ENCODE data around the gene PLAC8. TPM values are rescaled to one million over a fixed set of nuclear protein-coding genes. Genes with fewer than 3 reads are reported as not detected.

Gene PLAC8, protein sequence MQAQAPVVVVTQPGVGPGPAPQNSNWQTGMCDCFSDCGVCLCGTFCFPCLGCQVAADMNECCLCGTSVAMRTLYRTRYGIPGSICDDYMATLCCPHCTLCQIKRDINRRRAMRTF
- polyA plus RNA-seq (2012; ENCODE audit: insufficient read length, low read depth): not detected

DNA sequence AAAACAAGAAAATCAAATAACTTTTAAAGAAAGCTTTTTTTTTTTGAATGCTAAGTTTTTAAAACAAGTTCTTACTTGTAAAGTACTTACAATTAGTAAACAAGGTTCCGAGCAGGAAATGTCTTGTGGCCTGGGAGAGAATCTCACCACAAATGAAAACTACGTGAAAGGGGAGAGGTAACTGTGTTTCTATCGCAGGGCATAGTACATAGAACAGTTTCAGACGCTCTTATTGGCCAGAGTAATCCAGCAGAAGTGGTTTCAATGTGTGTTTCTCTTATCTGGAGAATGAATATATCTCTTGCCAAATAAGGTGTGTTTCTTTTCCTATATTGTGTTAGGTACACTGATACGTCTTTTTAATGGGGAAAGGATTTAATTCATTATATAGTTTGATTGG lies at the start of gene PLAC8:
Gene PLAC8, minus strand, starts transcription at position 154 of the 400 bp plus-strand sequence. CDS start 6,808 bp downstream, outside the sequence.
- TF ChIP-seq SIN3A (IDR thresholded peaks at IDR 0.05; ENCODE audit: borderline replicate concordance, insufficient read depth, low read length): no peak
- no peak for TF ChIP-seq FOXP2 (optimal IDR thresholded peaks at IDR 0.05; ENCODE audit: borderline replicate concordance, extremely low read depth, extremely low read length, insufficient read depth)
- TF ChIP-seq TAF1 (IDR thresholded peaks at IDR 0.05; ENCODE audit: borderline replicate concordance, insufficient read depth, low read length): no peak
- TF ChIP-seq, protein P1, sequence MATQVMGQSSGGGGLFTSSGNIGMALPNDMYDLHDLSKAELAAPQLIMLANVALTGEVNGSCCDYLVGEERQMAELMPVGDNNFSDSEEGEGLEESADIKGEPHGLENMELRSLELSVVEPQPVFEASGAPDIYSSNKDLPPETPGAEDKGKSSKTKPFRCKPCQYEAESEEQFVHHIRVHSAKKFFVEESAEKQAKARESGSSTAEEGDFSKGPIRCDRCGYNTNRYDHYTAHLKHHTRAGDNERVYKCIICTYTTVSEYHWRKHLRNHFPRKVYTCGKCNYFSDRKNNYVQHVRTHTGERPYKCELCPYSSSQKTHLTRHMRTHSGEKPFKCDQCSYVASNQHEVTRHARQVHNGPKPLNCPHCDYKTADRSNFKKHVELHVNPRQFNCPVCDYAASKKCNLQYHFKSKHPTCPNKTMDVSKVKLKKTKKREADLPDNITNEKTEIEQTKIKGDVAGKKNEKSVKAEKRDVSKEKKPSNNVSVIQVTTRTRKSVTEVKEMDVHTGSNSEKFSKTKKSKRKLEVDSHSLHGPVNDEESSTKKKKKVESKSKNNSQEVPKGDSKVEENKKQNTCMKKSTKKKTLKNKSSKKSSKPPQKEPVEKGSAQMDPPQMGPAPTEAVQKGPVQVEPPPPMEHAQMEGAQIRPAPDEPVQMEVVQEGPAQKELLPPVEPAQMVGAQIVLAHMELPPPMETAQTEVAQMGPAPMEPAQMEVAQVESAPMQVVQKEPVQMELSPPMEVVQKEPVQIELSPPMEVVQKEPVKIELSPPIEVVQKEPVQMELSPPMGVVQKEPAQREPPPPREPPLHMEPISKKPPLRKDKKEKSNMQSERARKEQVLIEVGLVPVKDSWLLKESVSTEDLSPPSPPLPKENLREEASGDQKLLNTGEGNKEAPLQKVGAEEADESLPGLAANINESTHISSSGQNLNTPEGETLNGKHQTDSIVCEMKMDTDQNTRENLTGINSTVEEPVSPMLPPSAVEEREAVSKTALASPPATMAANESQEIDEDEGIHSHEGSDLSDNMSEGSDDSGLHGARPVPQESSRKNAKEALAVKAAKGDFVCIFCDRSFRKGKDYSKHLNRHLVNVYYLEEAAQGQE (IDR thresholded peaks at IDR 0.05; ENCODE audit: insufficient read depth in 1 of 2, low read depth in 2 of 2, low read length in 2 of 2): no peak
- TF ChIP-seq POLR2AphosphoS5 (IDR thresholded peaks at IDR 0.05; ENCODE audit: low read depth, low read length): no peak

DNA sequence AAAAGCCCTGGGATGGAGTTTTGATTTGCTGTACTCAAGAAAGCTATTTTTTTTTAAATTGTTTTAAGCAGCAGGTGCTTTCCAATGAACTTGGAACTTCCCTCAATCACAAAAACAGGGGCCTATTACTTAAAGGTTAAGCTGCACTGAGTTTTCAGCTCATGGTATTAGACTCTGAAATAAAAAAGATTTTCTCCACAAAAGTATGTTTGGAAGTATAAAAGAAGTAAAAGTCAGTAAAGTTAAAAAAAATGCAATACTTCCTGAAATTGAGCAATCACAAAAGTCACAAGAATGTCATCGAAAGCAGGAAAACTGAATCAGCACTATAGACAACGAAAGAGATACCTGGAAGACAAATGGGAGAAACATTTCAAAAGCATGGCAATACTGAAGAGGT lies 38.9 kb upstream of the PLAC8 start:
- TF ChIP-seq SIN3A (IDR thresholded peaks at IDR 0.05; ENCODE audit: borderline replicate concordance, insufficient read depth, low read length): no peak
- no peak for TF ChIP-seq POLR2AphosphoS5 (IDR thresholded peaks at IDR 0.05; ENCODE audit: low read depth, low read length)

DNA sequence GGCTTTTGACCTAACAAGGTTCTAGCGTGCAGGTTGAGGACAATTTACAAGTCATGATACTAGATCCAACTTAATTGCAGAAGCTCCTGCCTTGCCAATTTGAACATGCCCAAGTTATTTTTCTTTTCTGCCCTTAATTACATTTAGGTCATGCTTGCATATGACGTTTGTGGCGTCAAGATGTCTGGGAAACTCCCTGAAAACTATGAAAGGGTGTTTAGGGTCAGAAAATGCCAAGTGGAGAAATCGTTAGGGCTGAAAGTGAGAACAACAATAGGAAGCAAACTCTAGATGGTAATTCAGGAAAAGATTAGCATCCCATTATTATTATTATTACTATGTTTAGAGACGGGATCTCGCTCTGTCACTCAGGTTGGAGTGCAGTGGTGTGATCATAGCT lies 38.2 kb upstream of the PLAC8 start:
- TF ChIP-seq FOXP2 (optimal IDR thresholded peaks at IDR 0.05; ENCODE audit: borderline replicate concordance, extremely low read depth, extremely low read length, insufficient read depth) (no peak), SIN3A (IDR thresholded peaks at IDR 0.05; ENCODE audit: borderline replicate concordance, insufficient read depth, low read length) (no peak), TAF1 (IDR thresholded peaks at IDR 0.05; ENCODE audit: borderline replicate concordance, insufficient read depth, low read length) (no peak), POLR2AphosphoS5 (IDR thresholded peaks at IDR 0.05; ENCODE audit: low read depth, low read length) (no peak)
- TF ChIP-seq, protein P1 (IDR thresholded peaks at IDR 0.05; ENCODE audit: insufficient read depth in 1 of 2, low read depth in 2 of 2, low read length in 2 of 2): no peak

DNA sequence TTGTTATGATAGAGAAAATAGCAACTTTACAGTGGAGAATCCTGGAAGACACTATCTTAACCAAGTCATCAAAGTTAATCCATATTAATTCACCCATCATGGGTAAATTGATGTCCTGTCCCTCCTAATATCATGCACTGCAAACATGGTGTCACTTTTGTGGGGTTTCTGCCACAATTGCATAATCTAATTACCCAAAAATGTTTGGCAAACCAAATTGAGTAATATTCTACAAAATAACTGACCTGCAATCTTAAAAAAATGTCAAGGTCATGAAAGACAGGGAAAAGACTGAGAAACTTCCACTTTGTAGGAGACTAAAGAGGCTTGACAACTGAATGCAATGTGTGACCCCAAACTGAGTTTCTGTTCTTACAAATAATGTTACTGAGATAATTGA lies 37.1 kb upstream of the PLAC8 start:
- TF ChIP-seq FOXP2 (optimal IDR thresholded peaks at IDR 0.05; ENCODE audit: borderline replicate concordance, extremely low read depth, extremely low read length, insufficient read depth) (no peak), TAF1 (IDR thresholded peaks at IDR 0.05; ENCODE audit: borderline replicate concordance, insufficient read depth, low read length) (no peak), POLR2AphosphoS5 (IDR thresholded peaks at IDR 0.05; ENCODE audit: low read depth, low read length) (no peak), SIN3A (IDR thresholded peaks at IDR 0.05; ENCODE audit: borderline replicate concordance, insufficient read depth, low read length) (no peak)
- TF ChIP-seq, protein P1 (IDR thresholded peaks at IDR 0.05; ENCODE audit: insufficient read depth in 1 of 2, low read depth in 2 of 2, low read length in 2 of 2): no peak

DNA sequence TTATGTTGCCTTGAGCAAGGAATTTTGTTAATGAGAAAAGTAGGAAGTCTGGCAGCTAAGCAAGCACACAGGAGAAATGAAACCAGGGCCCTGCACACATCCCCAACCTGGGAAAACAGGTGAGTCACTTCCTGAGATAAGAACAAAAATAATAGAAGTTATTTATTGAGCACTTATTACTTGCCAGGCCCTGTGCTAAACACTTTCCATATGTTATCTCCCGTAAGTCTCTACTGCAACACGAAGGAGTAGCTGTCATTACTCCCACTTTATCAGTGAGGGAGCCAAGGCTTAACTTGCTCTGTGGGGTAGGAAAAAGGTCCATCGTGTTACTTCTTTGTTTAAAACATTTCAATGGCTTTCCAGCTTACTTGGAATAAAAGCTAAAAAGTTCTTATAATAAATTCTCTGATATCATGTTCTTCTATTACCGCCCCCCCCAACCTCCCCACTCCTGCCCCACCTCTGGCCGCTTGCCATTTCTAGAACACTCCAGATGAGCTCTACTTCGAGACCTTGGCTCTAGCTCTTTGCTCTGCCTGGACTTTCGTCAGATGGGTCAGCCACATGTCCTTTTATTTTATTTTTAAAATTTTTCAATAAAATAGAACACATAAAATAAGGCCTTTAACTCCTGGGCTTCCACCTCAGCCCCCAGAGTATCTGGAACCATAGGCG lies 36.3 kb upstream of the PLAC8 start:
- TF ChIP-seq TAF1 (IDR thresholded peaks at IDR 0.05; ENCODE audit: borderline replicate concordance, insufficient read depth, low read length) (no peak), SIN3A (IDR thresholded peaks at IDR 0.05; ENCODE audit: borderline replicate concordance, insufficient read depth, low read length) (no peak), POLR2AphosphoS5 (IDR thresholded peaks at IDR 0.05; ENCODE audit: low read depth, low read length) (no peak), FOXP2 (optimal IDR thresholded peaks at IDR 0.05; ENCODE audit: borderline replicate concordance, extremely low read depth, extremely low read length, insufficient read depth) (no peak)
- TF ChIP-seq, protein P1 (IDR thresholded peaks at IDR 0.05; ENCODE audit: insufficient read depth in 1 of 2, low read depth in 2 of 2, low read length in 2 of 2): no peak

Measured in PFSK-1 (cell line).